ENCODE results near the gene KRTAP10-1. TPM values are rescaled to one million over a fixed set of nuclear protein-coding genes. Genes with fewer than 3 reads are reported as not detected.

The KRTAP10-1 gene
- total RNA-seq, 1 experiment from 2014 or later: not detected

- intact Hi-C loops (cut with micrococcal nuclease): no loop called here
- Histone ChIP-seq H3K9me2 (replicated peaks; ENCODE audit: low read length) (no peaks in the 10 kb centered on the region), H3K4me3 (ENCODE audit: low read length) (no peak overlapping the region), H2AFZ (ENCODE audit: low read length) (no peak overlapping the region), H3K27me3 (ENCODE audit: low read length) (peaks cover 35% of the 10 kb centered on the region), H3F3A (ENCODE audit: low read length, unreplicated experiment) (no peaks in the 10 kb centered on the region), H3K9ac (ENCODE audit: low read length) (no peak overlapping the region), H3K4me2 (ENCODE audit: low read length) (no peak overlapping the region), H3K4me1 (ENCODE audit: insufficient read depth, low read length) (no peaks in the 10 kb centered on the region), H3K9me3 (ENCODE audit: low read length) (peaks cover 17% of the 10 kb centered on the region), H3K27ac (ENCODE audit: low read length) (no peak overlapping the region), H4K20me1 (ENCODE audit: low read length) (no peaks in the 10 kb centered on the region), H3K79me2 (ENCODE audit: low read length) (no peaks in the 10 kb centered on the region), H3K36me3 (ENCODE audit: low read depth, low read length) (no peaks in the 10 kb centered on the region)
- no peak for ATAC-seq
- ChIA-PET CTCF (no interaction called here), POLR2A (ENCODE audit: unreplicated experiment) (no interaction called here)
- no TSS peak for BruUV-seq (replicated peaks)
- DNase-seq: no peak
- no peak for TF ChIP-seq EZH2phosphoT487 (IDR thresholded peaks at IDR 0.05; ENCODE audit: borderline replicate concordance, low read length)
Observed at GRCh38 chr21:44496564-44497550, 43.1 kb downstream of the KRTAP10-1 start.

GRCh38 chr21:44495611-44496563 lies 44.1 kb downstream of the KRTAP10-1 start:
- no peak overlapping the region for H3K27ac ChIP-seq (ENCODE audit: low read length)
- H3K4me2 ChIP-seq (ENCODE audit: low read length): no peak overlapping the region
- peaks cover 17% of the 10 kb centered on the region for H3K9me3 ChIP-seq (ENCODE audit: low read length)
- H3K36me3 ChIP-seq (ENCODE audit: low read depth, low read length): no peaks in the 10 kb centered on the region
- peaks cover 35% of the 10 kb centered on the region for H3K27me3 ChIP-seq (ENCODE audit: low read length)
- intact Hi-C loops (cut with micrococcal nuclease): no loop called here
- TF ChIP-seq EZH2phosphoT487 (IDR thresholded peaks at IDR 0.05; ENCODE audit: borderline replicate concordance, low read length): no peak
- TF ChIP-seq EZH2 (IDR thresholded peaks at IDR 0.05; ENCODE audit: low read length, unreplicated experiment): no peak
- TF ChIP-seq CTCF (conservative IDR thresholded peaks at IDR 0.05; ENCODE audit: low read depth, low read length): no peak
- no peak overlapping the region for H3K4me3 ChIP-seq (ENCODE audit: low read length)
- H3K9ac ChIP-seq (ENCODE audit: low read length): no peak overlapping the region
- no peaks in the 10 kb centered on the region for H3K79me2 ChIP-seq (ENCODE audit: low read length)
- BruUV-seq (replicated peaks): no TSS peak
- no peaks in the 10 kb centered on the region for H3K9me2 ChIP-seq (replicated peaks; ENCODE audit: low read length)
- H3K4me1 ChIP-seq (ENCODE audit: insufficient read depth, low read length): no peaks in the 10 kb centered on the region
- CTCF ChIA-PET: no interaction called here
- no peaks in the 10 kb centered on the region for H4K20me1 ChIP-seq (ENCODE audit: low read length)
- DNase-seq (no peak), ATAC-seq (no peak)
- H3F3A ChIP-seq (ENCODE audit: low read length, unreplicated experiment): no peaks in the 10 kb centered on the region
- no peak overlapping the region for H2AFZ ChIP-seq (ENCODE audit: low read length)
- POLR2A ChIA-PET (ENCODE audit: unreplicated experiment): no interaction called here

GRCh38 chr21:44494956-44495355 lies 45.0 kb downstream of the KRTAP10-1 start:
- H3K4me3 ChIP-seq (ENCODE audit: low read length): no peak overlapping the region
- BruUV-seq (replicated peaks): no TSS peak
- no peaks in the 10 kb centered on the region for H3K36me3 ChIP-seq (ENCODE audit: low read depth, low read length)
- no peaks in the 10 kb centered on the region for H4K20me1 ChIP-seq (ENCODE audit: low read length)
- DNase-seq (no peak), ATAC-seq (no peak)
- H3K27me3 ChIP-seq (ENCODE audit: low read length): peaks cover 35% of the 10 kb centered on the region
- CTCF ChIA-PET: no interaction called here
- H2AFZ ChIP-seq (ENCODE audit: low read length): no peak overlapping the region
- peaks cover 17% of the 10 kb centered on the region for H3K9me3 ChIP-seq (ENCODE audit: low read length)
- no peak overlapping the region for H3K9ac ChIP-seq (ENCODE audit: low read length)
- TF ChIP-seq EZH2phosphoT487 (IDR thresholded peaks at IDR 0.05; ENCODE audit: borderline replicate concordance, low read length) (no peak), EZH2 (IDR thresholded peaks at IDR 0.05; ENCODE audit: low read length, unreplicated experiment) (no peak), CTCF (conservative IDR thresholded peaks at IDR 0.05; ENCODE audit: low read depth, low read length) (no peak)
- H3K4me1 ChIP-seq (ENCODE audit: insufficient read depth, low read length): no peaks in the 10 kb centered on the region
- no peaks in the 10 kb centered on the region for H3F3A ChIP-seq (ENCODE audit: low read length, unreplicated experiment)
- no peaks in the 10 kb centered on the region for H3K79me2 ChIP-seq (ENCODE audit: low read length)
- intact Hi-C loops (cut with micrococcal nuclease): no loop called here
- no peak overlapping the region for H3K27ac ChIP-seq (ENCODE audit: low read length)
- no peaks in the 10 kb centered on the region for H3K9me2 ChIP-seq (replicated peaks; ENCODE audit: low read length)
- POLR2A ChIA-PET (ENCODE audit: unreplicated experiment): no interaction called here
- no peak overlapping the region for H3K4me2 ChIP-seq (ENCODE audit: low read length)
